VCaP (cell line): ENCODE data around the gene ARMCX4.

ENCODE experiments used
- H3K27ac ChIP-seq: fragments of 450-650 bp; 2 replicates; pipeline ENCODE4 v1.5.1; 2017
- CTCF ChIP-seq: fragments of 450-650 bp; conservative IDR thresholded peaks from 2 replicates; pipeline ENCODE4 v1.5.1; 2017; ENCODE audit warnings: mild to moderate bottlenecking, moderate library complexity

The ARMCX4 gene

GRCh38 chrX:101507372-101507771 lies 22.1 kb downstream of the ARMCX4 start:
- TF ChIP-seq CTCF: no peak
- H3K27ac ChIP-seq: no peak overlapping the region

DNA sequence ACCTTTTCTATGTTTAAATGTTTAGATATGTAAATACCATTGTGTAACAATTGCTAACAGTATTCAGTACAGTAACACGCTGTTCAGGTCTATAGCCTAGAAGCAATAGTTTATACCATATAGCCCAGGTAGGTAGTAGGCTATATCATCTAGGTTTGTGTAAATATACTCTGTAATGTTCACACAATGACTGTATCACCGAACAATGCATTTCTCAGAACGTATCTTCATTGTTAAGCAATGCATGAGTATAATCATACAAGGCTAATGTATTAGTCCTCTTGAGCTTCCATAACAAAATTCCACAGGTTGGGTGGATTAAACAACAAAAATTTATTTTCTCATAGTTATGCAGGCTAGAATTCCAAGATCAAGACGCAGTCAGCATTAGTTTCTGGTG lies 22.7 kb downstream of the ARMCX4 start:
- no peak for TF ChIP-seq CTCF
- no peak overlapping the region for H3K27ac ChIP-seq

DNA sequence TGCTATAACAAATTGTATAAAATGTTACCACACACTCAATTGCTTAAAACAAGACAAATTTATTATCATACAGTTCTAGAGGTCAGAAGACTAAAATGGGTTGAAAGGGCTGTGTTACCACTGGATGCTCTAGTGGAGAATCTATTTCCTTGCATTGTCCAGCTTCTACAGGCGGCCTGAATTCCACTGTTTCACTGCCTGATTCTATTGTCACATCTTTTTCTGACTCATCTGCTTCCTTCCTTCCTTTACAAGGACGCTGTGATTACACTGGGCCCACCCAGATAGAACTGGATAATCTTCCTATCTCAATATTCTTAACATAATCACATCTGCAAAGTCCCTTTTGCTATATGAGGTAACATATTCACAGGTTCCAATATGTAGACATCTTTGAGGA lies 45.7 kb downstream of the ARMCX4 start:
- no peak for TF ChIP-seq CTCF
- no peak overlapping the region for H3K27ac ChIP-seq
